ENCODE data around the gene ZNF441.

GRCh38 chr19:11798391-11799330 lies 31.9 kb downstream of the ZNF441 start, which contains the start of gene ZNF491:
- TF ChIP-seq CTCF (IDR thresholded peaks at IDR 0.05; ENCODE audit: low read depth, low read length) (peak; percentile 5), POLR2A (IDR thresholded peaks at IDR 0.05; ENCODE audit: extremely low read depth, insufficient read length) (no peak), MYC (IDR thresholded peaks at IDR 0.05; ENCODE audit: low read depth, low read length) (no peak)
- TF ChIP-seq, protein P1, sequence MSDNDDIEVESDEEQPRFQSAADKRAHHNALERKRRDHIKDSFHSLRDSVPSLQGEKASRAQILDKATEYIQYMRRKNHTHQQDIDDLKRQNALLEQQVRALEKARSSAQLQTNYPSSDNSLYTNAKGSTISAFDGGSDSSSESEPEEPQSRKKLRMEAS (IDR thresholded peaks at IDR 0.05; ENCODE audit: low read depth, low read length), result no peak

Data from NB4 (cell line).